GM20000 (cell line): Measurements from ENCODE around the gene CDH20.

Experiments used
- DNase-seq: peaks from one replicate; pipeline ENCODE4 v3.0.0; 2012; ENCODE audit warnings: low spot score
- CTCF ChIP-seq: IDR thresholded peaks from 2 replicates; pipeline ENCODE4 v1.5.1; 2012; ENCODE audit warnings: mild to moderate bottlenecking, control low read depth; ENCODE audit errors: extremely low read depth, missing control alignments

Gene CDH20

GRCh38 chr18:61475931-61476330, 142.7 kb downstream of the CDH20 start:
- TF ChIP-seq CTCF: no peak

GRCh38 chr18:61489334-61489733, 156.1 kb downstream of the CDH20 start:
- no peak for DNase-seq
- no peak for TF ChIP-seq CTCF

More at GRCh38 chr18:61475931-61476330, 142.7 kb downstream of the CDH20 start:
- no peak for DNase-seq

- DNase-seq: no peak
- TF ChIP-seq CTCF: no peak
These were observed 163.1 kb downstream of the CDH20 start for GRCh38 chr18:61496374-61496773.

GRCh38 chr18:61497422-61497821, 164.2 kb downstream of the CDH20 start:
- no peak for DNase-seq
- no peak for TF ChIP-seq CTCF

- TF ChIP-seq CTCF: peak; percentile 55
- peak; percentile 55 for DNase-seq
These were observed 169.2 kb downstream of the CDH20 start for GRCh38 chr18:61502472-61502871.

GRCh38 chr18:61503688-61504087, 170.5 kb downstream of the CDH20 start:
- no peak for TF ChIP-seq CTCF
- DNase-seq: no peak

GRCh38 chr18:61528961-61529360, 195.7 kb downstream of the CDH20 start:
- no peak for TF ChIP-seq CTCF
- DNase-seq: no peak
